T-helper 9 cell (primary cell): Measurements from ENCODE around the gene DNAI7.
A peak's percentile ranks its signal among the peaks of the same experiment; 100 is the strongest.

ENCODE experiments used
- DNase-seq: peaks from one replicate; pipeline ENCODE4 v3.0.0-alpha.2; 2020
- total RNA-seq, 2 donors: gene quantifications; one replicate each; lab custom pipeline; 2026; lab: John Stamatoyannopoulos, UW

DNAI7 gene
- 0.07 to 1.9 reads per million in 2 donors for total RNA-seq

DNA sequence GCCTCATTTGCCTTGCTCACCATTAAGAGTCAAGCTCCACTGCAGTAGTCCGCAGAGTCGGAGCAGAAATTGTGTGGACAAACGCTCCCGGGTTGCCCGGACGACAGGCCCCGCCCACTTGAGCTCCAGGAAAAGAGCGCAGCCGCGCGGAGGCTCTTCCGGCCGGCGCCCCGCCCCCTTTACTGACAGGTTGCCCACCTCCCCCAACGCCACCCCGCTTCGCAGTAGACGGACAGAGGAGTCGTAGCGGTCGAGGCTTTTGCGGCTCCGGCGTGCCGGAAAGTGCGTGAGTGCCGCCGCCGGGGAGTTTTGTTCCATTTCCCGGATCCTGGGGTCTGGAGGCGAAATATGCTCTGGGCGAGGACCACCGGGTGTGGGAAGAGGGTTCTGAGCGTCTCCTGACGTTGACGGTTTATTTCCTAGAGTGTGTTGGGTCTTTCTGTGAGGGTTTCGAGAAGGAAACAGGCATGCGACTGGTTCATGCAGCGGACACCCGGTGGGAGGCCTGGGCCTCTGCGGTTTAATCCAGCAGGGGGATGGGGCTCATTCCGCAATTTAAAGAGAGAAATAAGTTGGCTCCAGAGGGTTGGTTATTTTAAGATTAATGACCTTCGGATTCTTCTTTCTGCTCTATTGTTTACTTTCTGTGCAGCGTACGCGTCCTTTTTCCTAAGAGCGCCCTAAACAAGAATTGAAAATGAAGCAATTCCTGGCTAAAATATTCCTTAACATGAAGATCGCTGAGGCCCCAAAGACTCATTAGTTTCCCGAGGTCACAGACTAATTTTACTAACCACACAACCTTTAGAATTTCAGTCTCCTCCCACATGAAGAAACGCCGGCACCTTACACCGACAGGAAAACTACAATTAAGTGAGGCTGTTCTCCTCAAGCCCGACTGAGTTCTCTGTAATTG, at the start of gene DNAI7, which contains the start of gene ETFRF1:
Gene DNAI7 (minus strand): TSS at position 105 of the 916 bp plus-strand sequence. CDS start 82 bp downstream, at position 23.
Gene ETFRF1 (plus strand): TSS at position 182 of the 916 bp plus-strand sequence. CDS start 8,720 bp downstream, outside the sequence.
- DNase-seq = peak; percentile 98

GRCh38 chr12:25243680-25243990, 48.7 kb upstream of the DNAI7 start:
- DNase-seq = no peak

GRCh38 chr12:25242981-25243679, 48.2 kb upstream of the DNAI7 start:
- no peak for DNase-seq

- peak; percentile 6 for DNase-seq
Observed at GRCh38 chr12:25241167-25242020, 46.4 kb upstream of the DNAI7 start.

- no peak for DNase-seq
Observed at GRCh38 chr12:25236626-25237025, 41.7 kb upstream of the DNAI7 start.

GRCh38 chr12:25236190-25236589, 41.2 kb upstream of the DNAI7 start:
- DNase-seq = no peak

GRCh38 chr12:25213338-25213737, 18.4 kb upstream of the DNAI7 start:
- no peak for DNase-seq

DNA sequence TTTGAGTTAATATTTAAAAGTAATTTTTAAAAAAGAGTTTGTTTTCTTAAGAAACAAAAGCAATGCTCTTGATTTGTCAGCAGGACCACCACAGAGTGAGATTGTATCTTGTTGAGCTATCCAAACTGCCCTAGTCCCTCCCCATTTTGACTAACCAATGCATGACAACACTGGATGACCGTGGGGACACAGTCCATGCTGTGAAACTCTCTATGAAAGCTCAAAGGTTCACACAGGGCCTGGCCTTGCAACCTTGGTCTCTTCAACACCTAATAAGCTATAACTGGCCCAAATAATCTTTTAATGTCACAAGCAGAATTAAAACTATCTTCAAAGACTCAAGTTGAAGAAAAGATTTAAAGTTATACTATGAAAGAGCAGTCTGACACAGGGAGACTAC, 13.6 kb upstream of the DNAI7 start:
- no peak for DNase-seq

DNA sequence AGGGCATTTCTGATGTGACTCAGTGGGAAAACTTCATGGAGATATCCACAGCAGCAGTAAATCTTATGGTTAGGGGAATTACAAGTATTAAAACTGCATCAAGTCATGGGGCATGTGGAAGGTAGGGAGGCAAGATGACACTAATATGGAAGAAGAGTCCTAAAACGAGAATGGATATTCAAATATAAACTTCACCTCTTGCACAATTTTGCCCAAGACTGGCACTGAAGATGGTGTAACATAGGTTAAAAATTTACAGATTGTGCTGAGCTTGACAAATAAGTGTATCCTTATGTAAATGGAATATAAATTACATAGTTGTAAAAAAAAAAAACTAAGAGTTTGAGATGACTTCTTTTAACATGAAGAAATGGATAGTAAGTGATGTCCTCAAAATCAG, 12.9 kb upstream of the DNAI7 start:
- DNase-seq = no peak

GRCh38 chr12:25207411-25207810, 12.5 kb upstream of the DNAI7 start:
- DNase-seq = no peak

DNA sequence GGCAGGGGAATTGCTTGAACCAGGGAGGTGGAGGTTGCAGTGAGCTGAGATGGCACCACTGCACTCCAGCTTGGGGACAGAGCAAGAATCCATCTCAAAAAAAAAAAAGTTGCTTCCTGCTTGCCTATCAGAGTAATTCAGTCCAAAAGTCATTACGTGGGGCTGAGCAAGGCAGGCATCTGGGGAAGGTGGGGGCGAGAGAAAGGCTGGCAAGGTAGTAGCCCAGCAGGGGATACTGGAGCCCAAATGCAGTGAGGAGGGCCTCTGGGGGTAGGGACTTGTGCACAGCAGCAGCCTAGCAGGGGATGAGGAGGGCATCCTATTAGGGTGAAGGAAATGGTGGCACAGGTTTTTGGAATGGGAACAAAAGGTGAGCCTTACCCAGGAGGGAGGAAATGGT, 7.2 kb upstream of the DNAI7 start:
- DNase-seq = no peak

DNA sequence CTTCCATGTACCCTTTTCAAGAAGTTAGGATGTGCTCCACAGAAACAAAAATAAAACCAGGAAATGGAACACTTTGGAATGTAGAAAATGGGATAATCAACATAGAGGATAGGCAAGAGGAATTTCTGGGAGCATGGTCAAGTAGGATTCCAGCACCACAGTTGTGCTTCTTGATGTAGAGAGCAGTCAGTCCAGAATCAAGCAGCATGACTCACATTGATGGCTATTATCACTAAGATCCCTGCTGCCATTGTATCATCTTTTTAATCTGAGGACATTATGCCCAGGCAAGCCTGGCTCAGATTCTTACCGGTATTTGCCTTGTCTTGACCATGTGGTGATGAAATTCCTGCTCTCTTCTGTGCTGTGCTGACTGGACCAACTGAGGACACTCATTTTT, 5.7 kb upstream of the DNAI7 start:
- no peak for DNase-seq

GRCh38 chr12:25197608-25198007, 2.6 kb upstream of the DNAI7 start:
- no peak for DNase-seq

DNA sequence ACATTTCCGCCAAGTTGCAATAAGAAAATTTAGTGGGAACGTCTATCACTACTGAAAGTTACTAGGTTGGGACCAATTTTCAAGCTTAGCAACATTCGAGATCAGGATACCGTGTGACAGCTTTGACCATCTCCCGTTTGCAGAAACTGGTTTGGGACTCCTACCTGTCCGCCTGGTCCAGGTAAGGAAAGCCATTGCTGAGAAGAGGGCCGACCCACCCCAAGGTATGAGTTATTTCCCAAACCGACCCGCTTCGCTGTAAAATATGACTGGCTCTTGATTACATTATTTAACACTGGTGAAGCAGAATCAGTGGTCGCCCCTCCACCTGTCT, 271 bp downstream of the DNAI7 start:
- no peak for DNase-seq

GRCh38 chr12:25194214-25194613, 746 bp downstream of the DNAI7 start:
- DNase-seq = no peak

GRCh38 chr12:25190793-25191192, 4.2 kb downstream of the DNAI7 start:
- no peak for DNase-seq

DNA sequence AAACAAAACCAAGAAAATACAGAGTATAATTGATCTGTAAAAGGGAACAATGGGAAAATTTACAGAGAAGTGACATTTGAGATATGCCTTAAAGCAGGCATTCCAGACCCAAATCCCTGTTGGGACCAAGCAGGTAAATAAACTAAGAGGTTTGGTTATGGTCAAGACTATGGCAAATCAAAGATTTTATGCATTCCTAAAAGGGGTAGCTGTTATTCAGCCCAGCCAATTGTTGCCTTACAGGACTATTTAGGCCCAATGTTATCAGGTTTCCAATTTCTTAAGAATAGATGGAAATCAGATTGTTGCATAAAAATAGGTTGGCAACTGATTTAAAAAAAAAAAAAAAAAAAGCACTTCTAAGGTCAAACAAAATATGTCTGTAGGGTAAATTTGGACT, 5.3 kb downstream of the DNAI7 start:
- no peak for DNase-seq

- no peak for DNase-seq
Observed at GRCh38 chr12:25187781-25188180, 7.2 kb downstream of the DNAI7 start.

DNA sequence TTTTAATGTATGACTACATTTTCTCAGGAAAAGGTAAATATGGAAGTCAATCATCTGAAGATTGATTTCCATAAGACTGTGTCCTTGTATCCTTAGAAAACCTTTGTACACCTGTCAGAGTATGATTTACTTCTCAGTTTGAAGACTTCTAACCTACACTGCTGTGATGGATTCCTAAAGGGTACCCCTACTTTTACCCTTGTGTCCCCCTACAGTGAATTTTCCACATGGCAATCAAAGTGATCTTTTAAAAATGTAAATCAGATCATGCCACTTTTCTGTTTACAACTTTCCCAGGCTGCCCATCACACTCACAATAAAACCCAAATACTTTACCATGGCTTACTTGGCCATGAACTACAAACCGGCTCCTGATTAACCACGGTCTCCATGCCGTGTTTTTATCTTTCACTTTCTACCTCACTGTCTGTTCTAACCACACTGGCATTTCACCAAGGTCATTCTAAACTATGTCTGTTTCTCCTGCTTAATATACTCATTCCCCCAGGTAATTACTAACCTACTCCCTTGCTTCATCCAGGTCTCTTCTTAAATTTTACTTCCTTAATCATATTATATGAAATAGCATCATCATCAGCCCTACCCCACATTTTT, 8.1 kb downstream of the DNAI7 start:
- DNase-seq = no peak

DNA sequence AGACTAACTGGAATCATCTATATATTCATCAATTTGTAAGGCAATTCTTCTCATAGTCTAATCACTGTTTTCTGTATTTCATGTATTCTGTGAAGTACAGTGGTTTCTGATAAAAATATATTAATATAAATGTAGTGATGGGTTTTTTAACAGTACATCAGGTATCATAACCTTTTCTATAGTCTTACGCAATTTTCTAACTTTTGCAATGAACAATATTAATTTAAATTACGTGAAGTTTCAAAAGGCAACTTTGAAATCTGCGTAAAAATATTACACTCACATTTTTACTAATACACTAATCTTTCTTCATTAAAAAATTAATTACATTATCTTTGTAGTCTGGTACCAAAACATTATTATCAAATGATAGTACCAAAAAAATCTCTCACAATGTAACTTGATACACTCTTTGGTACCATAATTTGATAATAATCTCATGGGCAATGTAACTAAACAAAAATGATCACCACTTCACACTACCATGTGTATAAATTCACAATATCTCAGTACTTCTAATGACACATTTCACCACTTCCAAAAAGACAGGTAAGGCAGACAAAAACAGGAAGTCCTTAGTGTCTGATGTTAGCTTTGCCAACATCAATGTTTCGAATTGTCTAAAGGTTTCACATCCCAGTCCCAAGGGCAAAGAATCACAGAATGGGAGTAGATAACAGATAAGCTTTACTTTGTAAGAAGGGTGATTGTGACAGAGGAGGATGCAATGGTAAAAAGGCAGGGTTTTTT, 8.7 kb downstream of the DNAI7 start:
- DNase-seq = no peak

DNA sequence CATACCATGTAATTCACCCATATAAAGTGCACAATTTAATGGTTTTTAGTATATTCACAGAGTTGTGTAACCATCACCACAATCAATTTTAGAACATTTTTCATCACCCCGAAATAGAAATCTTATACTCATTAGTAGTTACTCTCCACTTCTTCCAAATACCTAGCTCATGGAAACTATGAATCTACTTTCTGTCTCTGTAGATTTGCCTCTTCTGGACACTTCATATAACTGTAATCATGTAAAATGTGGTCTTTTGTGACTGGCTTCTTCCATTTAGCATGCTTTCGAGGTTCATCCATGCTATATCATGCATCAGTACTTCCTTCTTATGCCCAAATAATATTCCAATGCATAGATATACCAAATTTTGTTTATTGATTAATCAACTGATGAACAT, 10.8 kb downstream of the DNAI7 start:
- DNase-seq = no peak

GRCh38 chr12:25182765-25183164, 12.2 kb downstream of the DNAI7 start:
- no peak for DNase-seq
